HepG2 (cell line): ENCODE measurements around the gene SF3B6. TPM values are rescaled to one million over a fixed set of nuclear protein-coding genes. Genes with fewer than 3 reads are reported as not detected.

ENCODE experiments used
- ATAC-seq: fragments of 200-7000 bp; cut with Tn5 transposase; 3 replicates; pipeline ENCODE4 v1.9.1; 2020; ENCODE audit warnings: mild to moderate bottlenecking, moderate library complexity
- BruUV-seq: library from RNA; stranded (reverse); fragments of 400-500 nt; replicated peaks from 2 replicates; lab custom pipeline; 2021; lab: Mats Ljungman, UMichigan
- CTCF ChIA-PET: fragments of 300-600 bp; formaldehyde crosslinking; extraction: SDS; loops from one replicate; lab custom pipeline; 2021; ENCODE audit warnings: low total read pairs, inconsistent platforms, low intra/inter-chr PET ratio; lab: Yijun Ruan, JAX
- POLR2A ChIA-PET: fragments of 350-600 bp; sonication (Branson Sonifier 250); formaldehyde crosslinking; loops from one replicate; lab custom pipeline; 2020; ENCODE audit warnings: antibody characterized with exemption, inconsistent platforms; lab: Yijun Ruan, JAX
- DNase-seq: peaks from one replicate; pipeline ENCODE4 v3.0.0-alpha.2; 2015; ENCODE audit warnings: low spot score
- FAIRE-seq: peaks from 3 replicates; lab custom pipeline; 2011; peaks lifted over from hg19 to GRCh38; lab: Jason Lieb, UNC
- H2AFZ ChIP-seq: one replicate; pipeline ENCODE4 v1.6.1; 2011; ENCODE audit warnings: low read length, inconsistent platforms
- H3K27ac ChIP-seq: fragments of 300-600 bp; 3 replicates; pipeline ENCODE4 v1.8.0; 2011; ENCODE audit warnings: mixed run types, mild to moderate bottlenecking, mixed read lengths, low read length, inconsistent platforms; ENCODE audit not compliant: insufficient read depth; ENCODE audit errors: extremely low read length
- H3K27me3 ChIP-seq, 2 experiments: fragments of 200-600 bp in 1 of 2; 2 replicates in 1 of 2; 3 replicates in 1 of 2; pipeline versions ENCODE4 v1.6.0 to v1.8.0; 2011; ENCODE audit warnings: low read length in 2 of 2, mild to moderate bottlenecking in 2 of 2, moderate library complexity in 2 of 2, inconsistent platforms in 1 of 2; ENCODE audit not compliant: insufficient read depth in 2 of 2, control insufficient read depth in 1 of 2
- H3K36me3 ChIP-seq, 2 experiments: fragments of 200-600 bp in 1 of 2; replicated peaks in 1 of 2; 2 replicates in 1 of 2; 3 replicates in 1 of 2; pipeline versions ENCODE4 v1.5.1 to v1.8.0; 2011; ENCODE audit warnings: low read length in 2 of 2, inconsistent platforms in 1 of 2; ENCODE audit not compliant: insufficient read depth in 2 of 2, control insufficient read depth in 1 of 2
- H3K4me1 ChIP-seq: 2 replicates; pipeline ENCODE4 v1.5.1; 2012; ENCODE audit warnings: low read length, inconsistent platforms; ENCODE audit not compliant: insufficient read depth
- H3K4me2 ChIP-seq: 2 replicates; pipeline ENCODE4 v1.6.0; 2011; ENCODE audit warnings: low read depth, low read length, inconsistent platforms
- H3K4me3 ChIP-seq, 3 experiments: fragments of 200-600 bp in 1 of 3; sonication (generic), shearing (Covaris generic) in 1 of 3; replicated peaks in 1 of 3; 2 replicates each; pipeline ENCODE4 v1.5.1; 2011 to 2016; ENCODE audit warnings: low read length in 3 of 3, inconsistent platforms in 2 of 3, low read depth in 2 of 3, mild to moderate bottlenecking in 2 of 3, control low read depth in 1 of 3, mixed read lengths in 1 of 3; ENCODE audit not compliant: insufficient read depth in 1 of 3
- H3K79me2 ChIP-seq: one replicate; pipeline ENCODE4 v1.6.1; 2011; ENCODE audit warnings: low read length, inconsistent platforms; ENCODE audit not compliant: insufficient read depth
- H3K9ac ChIP-seq: 2 replicates; pipeline ENCODE4 v1.6.0; 2011; ENCODE audit warnings: mild to moderate bottlenecking, low read depth, low read length, inconsistent platforms; ENCODE audit not compliant: insufficient read depth
- H3K9me3 ChIP-seq: 2 replicates; pipeline ENCODE4 v1.5.1; 2012; ENCODE audit warnings: mild to moderate bottlenecking, low read length
- H4K20me1 ChIP-seq: 2 replicates; pipeline ENCODE4 v1.6.0; 2011; ENCODE audit warnings: inconsistent platforms, mild to moderate bottlenecking, low read length, moderate library complexity; ENCODE audit not compliant: insufficient read depth
- ARID3A ChIP-seq: IDR thresholded peaks from 2 replicates; pipeline ENCODE4 v1.6.1; 2012; ENCODE audit warnings: low read depth, low read length, improper control_type of control experiment
- ATF7 ChIP-seq, 2 experiments: fragments of 450-650 bp in 1 of 2; sonication (generic) in 1 of 2; formaldehyde crosslinking in 1 of 2; IDR thresholded peaks; 2 replicates each; pipeline versions ENCODE4 v1.4.0 to v1.6.1; 2016 to 2020; ENCODE audit warnings: antibody characterized with exemption in 1 of 2, mild to moderate bottlenecking in 1 of 2, missing genetic modification reagents in 1 of 2
- ZBTB33 ChIP-seq: sonication (generic); formaldehyde crosslinking; IDR thresholded peaks from 2 replicates; pipeline ENCODE4 v1.4.0; 2020; ENCODE audit warnings: missing genetic modification reagents
- ZBTB38 ChIP-seq: sonication (generic); formaldehyde crosslinking; IDR thresholded peaks from 2 replicates; pipeline ENCODE4 v1.5.1; 2020; ENCODE audit warnings: mild to moderate bottlenecking, missing genetic modification reagents
- WGBS: methylation state at CpG from one replicate; pipeline ENCODE4 v1.1.6; 2017; ENCODE audit warnings: low lambda C conversion rate; 5-methylcytosine and 5-hydroxymethylcytosine counted together
- in situ Hi-C: cut with HindIII; loops from 2 replicates; pipeline ENCODE4 v1.10.0; 2017; ENCODE audit warnings: low pct_unique_long_range_greater_than_20kb; ENCODE audit not compliant: extremely low pct_ligation_motif_present
- intact Hi-C: fragments of 100-400 bp; cut with micrococcal nuclease; formaldehyde crosslinking; loops from one replicate; pipeline ENCODE4 v1.10.0; 2022; ENCODE audit not compliant: unreplicated experiment
- polyA plus RNA-seq, 8 experiments: library from polyadenylated mRNA; depleted of rRNA in 3 of 8; stranded (reverse) in 7 of 8; unstranded in 1 of 8; fragments of >200 nt; fragmentation: Illumina TruSeq in 4 of 8; extraction: Trizol in 4 of 8; gene quantifications; 2 replicates each; pipeline versions ENCODE4 v1.2.1 to v1.2.3, GENCODE V29; 2011 to 2016; ENCODE audit warnings: low read depth in 4 of 8, missing spikeins in 1 of 8, mixed read lengths in 1 of 8; ENCODE audit not compliant: insufficient read depth in 1 of 8
- total RNA-seq, 5 experiments: library from RNA; depleted of rRNA; stranded (reverse); fragments of >200 nt; fragmentation: Illumina TruSeq; extraction: Trizol; gene quantifications; 2 replicates each; pipeline ENCODE4 v1.2.3, GENCODE V29; 2016; ENCODE audit warnings: low read depth in 1 of 5

The SF3B6 gene
- total and polyA plus RNA-seq, 2 of the 13 experiments (the other 11 are each of a cell fraction or from before 2014, with no cell fraction given): 177 to 182 TPM

GRCh38 chr2:24065341-24065740, 10.8 kb downstream of the SF3B6 start:
- H3K4me2 ChIP-seq: no peak overlapping the region
- no peaks in the 10 kb centered on the region for H3K79me2 ChIP-seq
- intact Hi-C loops (no loop called here), in situ Hi-C loops (no loop called here)
- H3K9ac ChIP-seq: no peak overlapping the region
- FAIRE-seq: no peak
- no peak overlapping the region for H3K4me3 ChIP-seq
- no peaks in the 10 kb centered on the region for H3K27me3 ChIP-seq
- WGBS: 98% methylated on average over 2 of the region's 2 CpGs
- POLR2A ChIA-PET: interaction anchor here (1.5 to 5.2 kb wide), 7 partner anchors 11 to 138 kb away, joined by 4 to 20 read pairs (median 9); partner anchors contain the start of genes ATAD2B, SF3B6, TP53I3 and WDCP
- BruUV-seq: no TSS peak
- H3K4me1 ChIP-seq: no peaks in the 10 kb centered on the region
- CTCF ChIA-PET: no interaction called here
- ATAC-seq: no peak
- no peak overlapping the region for H2AFZ ChIP-seq
- H4K20me1 ChIP-seq: no peaks in the 10 kb centered on the region
- H3K9me3 ChIP-seq: no peaks in the 10 kb centered on the region
- peaks cover 17 to 56% of the 10 kb centered on the region in 2 experiments for H3K36me3 ChIP-seq
- no peak overlapping the region for H3K27ac ChIP-seq
- TF ChIP-seq ATF7 (IDR thresholded peaks at IDR 0.05) (peak; percentile 60), ATF7 (CRISPR knock-in tag; IDR thresholded peaks at IDR 0.05) (no peak), ZBTB38 (CRISPR knock-in tag) (no peak)
- TF ChIP-seq, all 625 proteins: peak for 1
- DNase-seq: no peak

DNA sequence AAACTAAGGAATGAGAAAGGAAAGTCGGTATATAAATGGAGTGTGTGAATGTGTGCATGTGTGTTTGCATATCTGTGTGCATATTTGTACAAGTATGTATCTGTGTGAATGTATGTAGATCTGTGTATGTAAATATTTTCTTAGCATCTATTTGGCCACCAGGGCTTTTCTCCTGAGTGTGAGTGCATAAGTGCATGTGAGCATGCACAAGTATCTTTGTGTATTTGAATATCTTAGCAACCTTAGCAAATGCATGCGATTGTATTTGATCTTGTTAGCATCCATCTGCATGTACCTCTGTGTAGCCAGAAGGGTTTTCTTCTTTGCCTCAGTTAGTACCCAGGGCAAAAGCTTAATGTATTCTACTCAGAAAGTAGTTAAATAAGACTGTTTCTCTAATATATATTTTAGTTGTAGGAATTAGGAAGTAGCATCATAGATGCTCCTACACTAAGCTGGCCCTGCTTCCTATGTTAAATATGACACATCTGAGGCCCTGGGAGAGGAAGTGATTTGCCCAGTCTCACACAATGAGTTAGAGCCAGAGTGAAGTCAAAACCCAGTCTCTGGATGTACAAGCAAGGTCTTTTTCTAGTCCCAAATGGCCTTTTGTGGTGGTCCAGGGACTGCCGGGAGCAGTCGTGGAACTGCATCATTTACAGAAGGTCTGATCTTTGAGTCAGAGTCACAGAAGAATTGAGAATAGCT, 17.4 kb downstream of the SF3B6 start:
- H3K36me3 ChIP-seq: peaks cover 4 to 17% of the 10 kb centered on the region in 2 experiments
- DNase-seq: no peak
- H3K27ac ChIP-seq: no peak overlapping the region
- 0 out of 2 replicates have a peak, but pooled peaks have one; percentile 2 for TF ChIP-seq ARID3A
- TF ChIP-seq ZBTB33 (CRISPR knock-in tag): no peak
- H3K4me2 ChIP-seq: no peak overlapping the region
- 93% methylated on average over 4 of the region's 4 CpGs for WGBS
- H3K27me3 ChIP-seq: no peaks in the 10 kb centered on the region
- H3K9me3 ChIP-seq: no peaks in the 10 kb centered on the region
- no peak overlapping the region for H3K9ac ChIP-seq
- FAIRE-seq: no peak
- H3K4me1 ChIP-seq: peaks cover 7% of the 10 kb centered on the region
- CTCF ChIA-PET: interaction anchor here (3.8 kb wide), 1 partner anchor 37 kb away, joined by 37 read pairs; no protein-coding TSS in a partner anchor
- H3K4me3 ChIP-seq: no peak overlapping the region
- BruUV-seq: no TSS peak
- intact Hi-C loops: no loop called here
- no peak overlapping the region for H2AFZ ChIP-seq
- H4K20me1 ChIP-seq: no peaks in the 10 kb centered on the region
- POLR2A ChIA-PET: interaction anchor here (1.1 to 1.6 kb wide), 3 partner anchors 11 to 43 kb away, joined by 4 to 6 read pairs (median 6); partner anchors contain the start of genes TP53I3 and WDCP
- no peak for ATAC-seq
- no peaks in the 10 kb centered on the region for H3K79me2 ChIP-seq
- in situ Hi-C loops: no loop called here
